ENCODE measurements around the gene DOHH.

GRCh38 chr19:3522421-3523360 lies 22.2 kb upstream of the DOHH start:
- TF ChIP-seq, protein P1, sequence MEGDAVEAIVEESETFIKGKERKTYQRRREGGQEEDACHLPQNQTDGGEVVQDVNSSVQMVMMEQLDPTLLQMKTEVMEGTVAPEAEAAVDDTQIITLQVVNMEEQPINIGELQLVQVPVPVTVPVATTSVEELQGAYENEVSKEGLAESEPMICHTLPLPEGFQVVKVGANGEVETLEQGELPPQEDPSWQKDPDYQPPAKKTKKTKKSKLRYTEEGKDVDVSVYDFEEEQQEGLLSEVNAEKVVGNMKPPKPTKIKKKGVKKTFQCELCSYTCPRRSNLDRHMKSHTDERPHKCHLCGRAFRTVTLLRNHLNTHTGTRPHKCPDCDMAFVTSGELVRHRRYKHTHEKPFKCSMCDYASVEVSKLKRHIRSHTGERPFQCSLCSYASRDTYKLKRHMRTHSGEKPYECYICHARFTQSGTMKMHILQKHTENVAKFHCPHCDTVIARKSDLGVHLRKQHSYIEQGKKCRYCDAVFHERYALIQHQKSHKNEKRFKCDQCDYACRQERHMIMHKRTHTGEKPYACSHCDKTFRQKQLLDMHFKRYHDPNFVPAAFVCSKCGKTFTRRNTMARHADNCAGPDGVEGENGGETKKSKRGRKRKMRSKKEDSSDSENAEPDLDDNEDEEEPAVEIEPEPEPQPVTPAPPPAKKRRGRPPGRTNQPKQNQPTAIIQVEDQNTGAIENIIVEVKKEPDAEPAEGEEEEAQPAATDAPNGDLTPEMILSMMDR (conservative IDR thresholded peaks at IDR 0.05; ENCODE audit: low read length) = no peak
- no peak for TF ChIP-seq EZH2phosphoT487 (IDR thresholded peaks at IDR 0.05; ENCODE audit: borderline replicate concordance)
